Measurements from ENCODE around the gene BNIP2. TPM values are rescaled to one million over a fixed set of nuclear protein-coding genes. Genes with fewer than 3 reads are reported as not detected.

The BNIP2 gene
- total and polyA plus RNA-seq, 2 of the 13 experiments (the other 11 are each of a cell fraction or from before 2014, with no cell fraction given): 17.4 to 57.6 TPM

DNA sequence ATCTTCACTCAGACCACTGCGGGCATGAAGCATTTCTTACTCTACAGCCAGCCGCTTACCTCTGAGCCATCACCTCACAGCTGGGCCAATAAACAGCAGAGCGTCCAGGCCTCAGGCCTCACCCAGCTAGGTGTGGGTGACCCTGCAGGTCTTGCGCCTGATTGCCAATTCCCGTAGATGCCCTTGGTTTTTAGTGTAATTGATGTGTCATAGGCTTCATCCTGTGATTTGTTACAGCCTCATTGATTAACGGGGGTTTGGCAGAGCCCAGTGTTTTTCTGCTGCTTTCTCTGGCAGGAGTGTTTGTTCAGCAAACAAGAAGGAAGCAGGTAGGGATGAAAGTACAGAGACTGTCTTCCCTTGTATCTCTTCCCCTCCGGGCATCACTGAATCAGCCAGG, 49.6 kb upstream of the BNIP2 start (continued):
- TF ChIP-seq, protein P1, sequence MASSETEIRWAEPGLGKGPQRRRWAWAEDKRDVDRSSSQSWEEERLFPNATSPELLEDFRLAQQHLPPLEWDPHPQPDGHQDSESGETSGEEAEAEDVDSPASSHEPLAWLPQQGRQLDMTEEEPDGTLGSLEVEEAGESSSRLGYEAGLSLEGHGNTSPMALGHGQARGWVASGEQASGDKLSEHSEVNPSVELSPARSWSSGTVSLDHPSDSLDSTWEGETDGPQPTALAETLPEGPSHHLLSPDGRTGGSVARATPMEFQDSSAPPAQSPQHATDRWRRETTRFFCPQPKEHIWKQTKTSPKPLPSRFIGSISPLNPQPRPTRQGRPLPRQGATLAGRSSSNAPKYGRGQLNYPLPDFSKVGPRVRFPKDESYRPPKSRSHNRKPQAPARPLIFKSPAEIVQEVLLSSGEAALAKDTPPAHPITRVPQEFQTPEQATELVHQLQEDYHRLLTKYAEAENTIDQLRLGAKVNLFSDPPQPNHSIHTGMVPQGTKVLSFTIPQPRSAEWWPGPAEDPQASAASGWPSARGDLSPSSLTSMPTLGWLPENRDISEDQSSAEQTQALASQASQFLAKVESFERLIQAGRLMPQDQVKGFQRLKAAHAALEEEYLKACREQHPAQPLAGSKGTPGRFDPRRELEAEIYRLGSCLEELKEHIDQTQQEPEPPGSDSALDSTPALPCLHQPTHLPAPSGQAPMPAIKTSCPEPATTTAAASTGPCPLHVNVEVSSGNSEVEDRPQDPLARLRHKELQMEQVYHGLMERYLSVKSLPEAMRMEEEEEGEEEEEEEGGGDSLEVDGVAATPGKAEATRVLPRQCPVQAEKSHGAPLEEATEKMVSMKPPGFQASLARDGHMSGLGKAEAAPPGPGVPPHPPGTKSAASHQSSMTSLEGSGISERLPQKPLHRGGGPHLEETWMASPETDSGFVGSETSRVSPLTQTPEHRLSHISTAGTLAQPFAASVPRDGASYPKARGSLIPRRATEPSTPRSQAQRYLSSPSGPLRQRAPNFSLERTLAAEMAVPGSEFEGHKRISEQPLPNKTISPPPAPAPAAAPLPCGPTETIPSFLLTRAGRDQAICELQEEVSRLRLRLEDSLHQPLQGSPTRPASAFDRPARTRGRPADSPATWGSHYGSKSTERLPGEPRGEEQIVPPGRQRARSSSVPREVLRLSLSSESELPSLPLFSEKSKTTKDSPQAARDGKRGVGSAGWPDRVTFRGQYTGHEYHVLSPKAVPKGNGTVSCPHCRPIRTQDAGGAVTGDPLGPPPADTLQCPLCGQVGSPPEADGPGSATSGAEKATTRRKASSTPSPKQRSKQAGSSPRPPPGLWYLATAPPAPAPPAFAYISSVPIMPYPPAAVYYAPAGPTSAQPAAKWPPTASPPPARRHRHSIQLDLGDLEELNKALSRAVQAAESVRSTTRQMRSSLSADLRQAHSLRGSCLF (CRISPR knock-in tag; IDR thresholded peaks at IDR 0.05; ENCODE audit: borderline replicate concordance): no peak
- TF ChIP-seq SP5 (CRISPR knock-in tag; IDR thresholded peaks at IDR 0.05; ENCODE audit: borderline replicate concordance, low read depth) (no peak), ZNF224 (CRISPR knock-in tag; IDR thresholded peaks at IDR 0.05) (no peak), ZNF674 (CRISPR knock-in tag; IDR thresholded peaks at IDR 0.05; ENCODE audit: low read depth) (no peak), CBX1 (IDR thresholded peaks at IDR 0.05; ENCODE audit: low read depth) (no peak), RELA (CRISPR knock-in tag; IDR thresholded peaks at IDR 0.05) (no peak), ATF7-NPFF (CRISPR knock-in tag; IDR thresholded peaks at IDR 0.05; ENCODE audit: low read depth) (no peak), MTA3 (CRISPR knock-in tag; IDR thresholded peaks at IDR 0.05) (no peak), MAFF (IDR thresholded peaks at IDR 0.05; ENCODE audit: low read depth, low read length) (0 out of 2 replicates have a peak, but pooled peaks have one; percentile 3), RAD51 (IDR thresholded peaks at IDR 0.05; ENCODE audit: borderline replicate concordance) (no peak)
- TF ChIP-seq, protein P2, sequence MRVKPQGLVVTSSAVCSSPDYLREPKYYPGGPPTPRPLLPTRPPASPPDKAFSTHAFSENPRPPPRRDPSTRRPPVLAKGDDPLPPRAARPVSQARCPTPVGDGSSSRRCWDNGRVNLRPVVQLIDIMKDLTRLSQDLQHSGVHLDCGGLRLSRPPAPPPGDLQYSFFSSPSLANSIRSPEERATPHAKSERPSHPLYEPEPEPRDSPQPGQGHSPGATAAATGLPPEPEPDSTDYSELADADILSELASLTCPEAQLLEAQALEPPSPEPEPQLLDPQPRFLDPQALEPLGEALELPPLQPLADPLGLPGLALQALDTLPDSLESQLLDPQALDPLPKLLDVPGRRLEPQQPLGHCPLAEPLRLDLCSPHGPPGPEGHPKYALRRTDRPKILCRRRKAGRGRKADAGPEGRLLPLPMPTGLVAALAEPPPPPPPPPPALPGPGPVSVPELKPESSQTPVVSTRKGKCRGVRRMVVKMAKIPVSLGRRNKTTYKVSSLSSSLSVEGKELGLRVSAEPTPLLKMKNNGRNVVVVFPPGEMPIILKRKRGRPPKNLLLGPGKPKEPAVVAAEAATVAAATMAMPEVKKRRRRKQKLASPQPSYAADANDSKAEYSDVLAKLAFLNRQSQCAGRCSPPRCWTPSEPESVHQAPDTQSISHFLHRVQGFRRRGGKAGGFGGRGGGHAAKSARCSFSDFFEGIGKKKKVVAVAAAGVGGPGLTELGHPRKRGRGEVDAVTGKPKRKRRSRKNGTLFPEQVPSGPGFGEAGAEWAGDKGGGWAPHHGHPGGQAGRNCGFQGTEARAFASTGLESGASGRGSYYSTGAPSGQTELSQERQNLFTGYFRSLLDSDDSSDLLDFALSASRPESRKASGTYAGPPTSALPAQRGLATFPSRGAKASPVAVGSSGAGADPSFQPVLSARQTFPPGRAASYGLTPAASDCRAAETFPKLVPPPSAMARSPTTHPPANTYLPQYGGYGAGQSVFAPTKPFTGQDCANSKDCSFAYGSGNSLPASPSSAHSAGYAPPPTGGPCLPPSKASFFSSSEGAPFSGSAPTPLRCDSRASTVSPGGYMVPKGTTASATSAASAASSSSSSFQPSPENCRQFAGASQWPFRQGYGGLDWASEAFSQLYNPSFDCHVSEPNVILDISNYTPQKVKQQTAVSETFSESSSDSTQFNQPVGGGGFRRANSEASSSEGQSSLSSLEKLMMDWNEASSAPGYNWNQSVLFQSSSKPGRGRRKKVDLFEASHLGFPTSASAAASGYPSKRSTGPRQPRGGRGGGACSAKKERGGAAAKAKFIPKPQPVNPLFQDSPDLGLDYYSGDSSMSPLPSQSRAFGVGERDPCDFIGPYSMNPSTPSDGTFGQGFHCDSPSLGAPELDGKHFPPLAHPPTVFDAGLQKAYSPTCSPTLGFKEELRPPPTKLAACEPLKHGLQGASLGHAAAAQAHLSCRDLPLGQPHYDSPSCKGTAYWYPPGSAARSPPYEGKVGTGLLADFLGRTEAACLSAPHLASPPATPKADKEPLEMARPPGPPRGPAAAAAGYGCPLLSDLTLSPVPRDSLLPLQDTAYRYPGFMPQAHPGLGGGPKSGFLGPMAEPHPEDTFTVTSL (CRISPR knock-in tag; IDR thresholded peaks at IDR 0.05; ENCODE audit: borderline replicate concordance): peak; percentile 67; the same call in 1 of the 2 replicates
- TF ChIP-seq, protein P3, sequence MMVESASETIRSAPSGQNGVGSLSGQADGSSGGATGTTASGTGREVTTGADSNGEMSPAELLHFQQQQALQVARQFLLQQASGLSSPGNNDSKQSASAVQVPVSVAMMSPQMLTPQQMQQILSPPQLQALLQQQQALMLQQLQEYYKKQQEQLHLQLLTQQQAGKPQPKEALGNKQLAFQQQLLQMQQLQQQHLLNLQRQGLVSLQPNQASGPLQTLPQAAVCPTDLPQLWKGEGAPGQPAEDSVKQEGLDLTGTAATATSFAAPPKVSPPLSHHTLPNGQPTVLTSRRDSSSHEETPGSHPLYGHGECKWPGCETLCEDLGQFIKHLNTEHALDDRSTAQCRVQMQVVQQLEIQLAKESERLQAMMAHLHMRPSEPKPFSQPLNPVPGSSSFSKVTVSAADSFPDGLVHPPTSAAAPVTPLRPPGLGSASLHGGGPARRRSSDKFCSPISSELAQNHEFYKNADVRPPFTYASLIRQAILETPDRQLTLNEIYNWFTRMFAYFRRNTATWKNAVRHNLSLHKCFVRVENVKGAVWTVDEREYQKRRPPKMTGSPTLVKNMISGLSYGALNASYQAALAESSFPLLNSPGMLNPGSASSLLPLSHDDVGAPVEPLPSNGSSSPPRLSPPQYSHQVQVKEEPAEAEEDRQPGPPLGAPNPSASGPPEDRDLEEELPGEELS (CRISPR knock-in tag; IDR thresholded peaks at IDR 0.05): peak; percentile 39; the same call in 1 of the 2 replicates
- TF ChIP-seq, protein P4, sequence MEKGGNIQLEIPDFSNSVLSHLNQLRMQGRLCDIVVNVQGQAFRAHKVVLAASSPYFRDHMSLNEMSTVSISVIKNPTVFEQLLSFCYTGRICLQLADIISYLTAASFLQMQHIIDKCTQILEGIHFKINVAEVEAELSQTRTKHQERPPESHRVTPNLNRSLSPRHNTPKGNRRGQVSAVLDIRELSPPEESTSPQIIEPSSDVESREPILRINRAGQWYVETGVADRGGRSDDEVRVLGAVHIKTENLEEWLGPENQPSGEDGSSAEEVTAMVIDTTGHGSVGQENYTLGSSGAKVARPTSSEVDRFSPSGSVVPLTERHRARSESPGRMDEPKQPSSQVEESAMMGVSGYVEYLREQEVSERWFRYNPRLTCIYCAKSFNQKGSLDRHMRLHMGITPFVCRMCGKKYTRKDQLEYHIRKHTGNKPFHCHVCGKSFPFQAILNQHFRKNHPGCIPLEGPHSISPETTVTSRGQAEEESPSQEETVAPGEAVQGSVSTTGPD (CRISPR knock-in tag; IDR thresholded peaks at IDR 0.05): peak; percentile 59; the same call in 1 of the 2 replicates
- TF ChIP-seq, protein P5, sequence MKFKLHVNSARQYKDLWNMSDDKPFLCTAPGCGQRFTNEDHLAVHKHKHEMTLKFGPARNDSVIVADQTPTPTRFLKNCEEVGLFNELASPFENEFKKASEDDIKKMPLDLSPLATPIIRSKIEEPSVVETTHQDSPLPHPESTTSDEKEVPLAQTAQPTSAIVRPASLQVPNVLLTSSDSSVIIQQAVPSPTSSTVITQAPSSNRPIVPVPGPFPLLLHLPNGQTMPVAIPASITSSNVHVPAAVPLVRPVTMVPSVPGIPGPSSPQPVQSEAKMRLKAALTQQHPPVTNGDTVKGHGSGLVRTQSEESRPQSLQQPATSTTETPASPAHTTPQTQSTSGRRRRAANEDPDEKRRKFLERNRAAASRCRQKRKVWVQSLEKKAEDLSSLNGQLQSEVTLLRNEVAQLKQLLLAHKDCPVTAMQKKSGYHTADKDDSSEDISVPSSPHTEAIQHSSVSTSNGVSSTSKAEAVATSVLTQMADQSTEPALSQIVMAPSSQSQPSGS (CRISPR knock-in tag; IDR thresholded peaks at IDR 0.05): 0 out of 2 replicates have a peak, but pooled peaks have one; percentile 28
